GM20000 (cell line): ENCODE results near the gene HCFC1.

Experiments used
- DNase-seq: peaks from one replicate; pipeline ENCODE4 v3.0.0; 2012; ENCODE audit warnings: low spot score
- CTCF ChIP-seq: IDR thresholded peaks from 2 replicates; pipeline ENCODE4 v1.5.1; 2012; ENCODE audit warnings: mild to moderate bottlenecking, control low read depth; ENCODE audit errors: extremely low read depth, missing control alignments

Gene HCFC1

GRCh38 chrX:153952373-153953026, 19.1 kb downstream of the HCFC1 start:
- no peak for TF ChIP-seq CTCF
- no peak for DNase-seq

GRCh38 chrX:153951683-153952372, 19.8 kb downstream of the HCFC1 start:
- TF ChIP-seq CTCF = no peak
- DNase-seq = no peak

- DNase-seq = no peak
- TF ChIP-seq CTCF = no peak
These were observed 21.5 kb downstream of the HCFC1 start for GRCh38 chrX:153950127-153950526.

GRCh38 chrX:153948847-153949805, 22.5 kb downstream of the HCFC1 start:
- no peak for DNase-seq
- no peak for TF ChIP-seq CTCF

GRCh38 chrX:153948002-153948466, 23.6 kb downstream of the HCFC1 start:
- TF ChIP-seq CTCF = no peak
- no peak for DNase-seq

GRCh38 chrX:153947009-153947769, 24.4 kb downstream of the HCFC1 start:
- DNase-seq = peak; percentile 85
- TF ChIP-seq CTCF = peak; percentile 55
